IMR-90 (cell line): Measurements from ENCODE around the gene TNS3. TPM values are rescaled to one million over a fixed set of nuclear protein-coding genes. Genes with fewer than 3 reads are reported as not detected.

Source experiments
- ATAC-seq: fragments of 200-7000 bp; cut with Tn5 transposase; 2 replicates; pipeline ENCODE4 v1.9.1; 2020; ENCODE audit warnings: low read depth, mild to moderate bottlenecking, moderate library complexity
- BruUV-seq: library from RNA; stranded (reverse); fragments of 400-500 nt; replicated peaks from 2 replicates; lab custom pipeline; 2021; lab: Mats Ljungman, UMichigan
- CTCF ChIA-PET: fragments of 300-600 bp; formaldehyde crosslinking; extraction: SDS; loops from one replicate; lab custom pipeline; 2021; ENCODE audit warnings: antibody characterized with exemption; lab: Yijun Ruan, JAX
- POLR2A ChIA-PET: fragments of 300-600 bp; sonication (Branson Sonifier 250); formaldehyde crosslinking; loops from one replicate; lab custom pipeline; 2022; ENCODE audit warnings: antibody characterized with exemption; ENCODE audit not compliant: unreplicated experiment; lab: Charles Lee
- DNase-seq: peaks from one replicate; pipeline ENCODE4 v3.0.0; 2013
- H2AFZ ChIP-seq: replicated peaks from 2 replicates; pipeline ENCODE3; 2013; ENCODE audit warnings: low read length, mild to moderate bottlenecking; ENCODE audit not compliant: poor library complexity
- H2AK5ac ChIP-seq: 2 replicates; pipeline ENCODE4 v1.6.1; 2013; ENCODE audit warnings: low read depth, low read length, inconsistent platforms
- H2AK9ac ChIP-seq: replicated peaks from 2 replicates; pipeline ENCODE3; 2013; ENCODE audit warnings: mild to moderate bottlenecking, low read depth, low read length, moderate library complexity; ENCODE audit not compliant: poor library complexity
- H2BK120ac ChIP-seq: 2 replicates; pipeline ENCODE4 v1.6.1; 2013; ENCODE audit warnings: low read depth, low read length, inconsistent platforms
- H2BK15ac ChIP-seq: 3 replicates; pipeline ENCODE4 v1.6.1; 2013; ENCODE audit warnings: low read depth, low read length, inconsistent platforms
- H2BK20ac ChIP-seq: 2 replicates; pipeline ENCODE4 v1.6.1; 2013; ENCODE audit warnings: low read depth, mild to moderate bottlenecking, inconsistent platforms, low read length, moderate library complexity
- H2BK5ac ChIP-seq: 2 replicates; pipeline ENCODE4 v1.6.1; 2013; ENCODE audit warnings: mild to moderate bottlenecking, low read depth, low read length, inconsistent platforms; ENCODE audit not compliant: poor library complexity, severe bottlenecking
- H3K14ac ChIP-seq: replicated peaks from 2 replicates; pipeline ENCODE4 v1.6.1; 2013; ENCODE audit warnings: low read depth, low read length, inconsistent platforms
- H3K18ac ChIP-seq: 2 replicates; pipeline ENCODE4 v1.6.1; 2013; ENCODE audit warnings: low read depth, low read length, control low read depth
- H3K23ac ChIP-seq: 2 replicates; pipeline ENCODE4 v1.6.1; 2013; ENCODE audit warnings: low read depth, low read length, inconsistent platforms
- H3K27ac ChIP-seq: 2 replicates; pipeline ENCODE4 v1.5.1; 2013; ENCODE audit warnings: mild to moderate bottlenecking, control low read depth, low read length; ENCODE audit not compliant: insufficient read depth
- H3K27me3 ChIP-seq: 2 replicates; pipeline ENCODE4 v1.6.1; 2013; ENCODE audit warnings: low read length; ENCODE audit not compliant: control insufficient read depth, insufficient read depth
- H3K36me3 ChIP-seq: 2 replicates; pipeline ENCODE4 v1.6.1; 2013; ENCODE audit warnings: low read length, mixed read lengths; ENCODE audit not compliant: control insufficient read depth, insufficient read depth
- H3K4ac ChIP-seq: 2 replicates; pipeline ENCODE4 v1.6.1; 2013; ENCODE audit warnings: low read depth, low read length, inconsistent platforms
- H3K4me1 ChIP-seq: 2 replicates; pipeline ENCODE4 v1.6.1; 2013; ENCODE audit warnings: low read length, mixed read lengths; ENCODE audit not compliant: control insufficient read depth, insufficient read depth
- H3K4me2 ChIP-seq: 2 replicates; pipeline ENCODE4 v1.6.1; 2013; ENCODE audit warnings: low read depth, mild to moderate bottlenecking, control low read depth, low read length, moderate library complexity
- H3K4me3 ChIP-seq: 2 replicates; pipeline ENCODE4 v1.5.1; 2013; ENCODE audit warnings: low read depth, mild to moderate bottlenecking, control low read depth, low read length, moderate library complexity; ENCODE audit not compliant: insufficient read depth
- H3K56ac ChIP-seq: 2 replicates; pipeline ENCODE4 v1.6.1; 2013; ENCODE audit warnings: low read length, inconsistent platforms; ENCODE audit not compliant: insufficient read depth; ENCODE audit errors: extremely low read depth
- H3K79me1 ChIP-seq, 2 experiments: 2 replicates each; pipeline ENCODE4 v1.6.1; 2013; ENCODE audit warnings: low read length in 2 of 2, inconsistent platforms in 1 of 2, low read depth in 1 of 2
- H3K9ac ChIP-seq: 2 replicates; pipeline ENCODE4 v1.6.1; 2013; ENCODE audit warnings: low read depth, low read length, control low read depth
- H3K9me1 ChIP-seq: 2 replicates; pipeline ENCODE4 v1.6.1; 2013; ENCODE audit warnings: low read length, inconsistent platforms; ENCODE audit not compliant: insufficient read depth
- H3K9me3 ChIP-seq: 2 replicates; pipeline ENCODE4 v1.6.1; 2013; ENCODE audit warnings: low read length; ENCODE audit not compliant: control insufficient read depth, insufficient read depth
- H4K20me1 ChIP-seq: 2 replicates; pipeline ENCODE4 v1.6.1; 2013; ENCODE audit warnings: low read length, inconsistent platforms; ENCODE audit not compliant: insufficient read depth
- H4K5ac ChIP-seq: 2 replicates; pipeline ENCODE4 v1.6.1; 2013; ENCODE audit warnings: mild to moderate bottlenecking, low read depth, low read length, control low read depth
- H4K8ac ChIP-seq, 2 experiments: 2 replicates each; pipeline ENCODE4 v1.6.1; 2013; ENCODE audit warnings: low read depth in 2 of 2, low read length in 2 of 2, control low read depth in 1 of 2, inconsistent platforms in 1 of 2
- H4K91ac ChIP-seq: 2 replicates; pipeline ENCODE4 v1.6.1; 2013; ENCODE audit warnings: low read depth, low read length, inconsistent platforms; ENCODE audit not compliant: insufficient read depth
- BHLHE40 ChIP-seq: fragments of 150-350 bp; IDR thresholded peaks from 2 replicates; pipeline ENCODE4 v1.6.1; 2016; ENCODE audit warnings: mild to moderate bottlenecking, low read depth, low read length
- CEBPB ChIP-seq: IDR thresholded peaks from 2 replicates; pipeline ENCODE4 v1.6.1; 2012; ENCODE audit warnings: low read depth, low read length, improper control_type of control experiment
- CHD1 ChIP-seq: IDR thresholded peaks from 2 replicates; pipeline ENCODE4 v1.6.1; 2012; ENCODE audit warnings: low read depth, low read length, improper control_type of control experiment
- FOS ChIP-seq: fragments of 150-350 bp; IDR thresholded peaks from 2 replicates; pipeline ENCODE4 v1.6.1; 2016; ENCODE audit warnings: low read depth, low read length
- MAFK ChIP-seq: IDR thresholded peaks from 2 replicates; pipeline ENCODE4 v1.6.1; 2012; ENCODE audit warnings: low read depth, low read length, improper control_type of control experiment
- MXI1 ChIP-seq: IDR thresholded peaks from 2 replicates; pipeline ENCODE4 v1.6.1; 2012; ENCODE audit warnings: low read depth, mild to moderate bottlenecking, low read length, moderate library complexity, borderline replicate concordance
- NFE2L2 ChIP-seq: fragments of 150-350 bp; IDR thresholded peaks from 2 replicates; pipeline ENCODE4 v1.6.1; 2016; ENCODE audit warnings: low read depth, mild to moderate bottlenecking, low read length
- POLR2A ChIP-seq: IDR thresholded peaks from 2 replicates; pipeline ENCODE4 v1.6.1; 2012; ENCODE audit warnings: mild to moderate bottlenecking, low read depth, low read length
- RAD21 ChIP-seq: IDR thresholded peaks from 2 replicates; pipeline ENCODE4 v1.6.1; 2012; ENCODE audit warnings: low read length, improper control_type of control experiment
- RCOR1 ChIP-seq: IDR thresholded peaks from 2 replicates; pipeline ENCODE4 v1.6.1; 2012; ENCODE audit warnings: mild to moderate bottlenecking, low read length, improper control_type of control experiment; ENCODE audit not compliant: insufficient replicate concordance
- RFX5 ChIP-seq: IDR thresholded peaks from 2 replicates; pipeline ENCODE4 v1.8.0; 2012; ENCODE audit warnings: low read depth, mild to moderate bottlenecking, low read length, moderate library complexity
- SMC3 ChIP-seq: fragments of 150-350 bp; IDR thresholded peaks from 2 replicates; pipeline ENCODE4 v1.6.1; 2016; ENCODE audit warnings: low read depth, mild to moderate bottlenecking, antibody characterized with exemption, low read length, moderate library complexity
- WGBS, 2 experiments: methylation state at CpG; one replicate each; pipeline versions ENCODE4 v1.1.5 to v1.1.7; 2013; ENCODE audit warnings: missing lambda C conversion rate in 2 of 2; ENCODE audit not compliant: insufficient read length in 1 of 2; ENCODE audit errors: extremely low coverage in 2 of 2; 5-methylcytosine and 5-hydroxymethylcytosine counted together
- dilution Hi-C: fragments of 300-500 bp; cut with HindIII; formaldehyde crosslinking; loops from one replicate; pipeline ENCODE4 v1.14.3; 2018; ENCODE audit warnings: low sequenced_read_pairs; ENCODE audit not compliant: unreplicated experiment
- in situ Hi-C: fragments of 300-500 bp; cut with MboI; formaldehyde crosslinking; loops from 3 replicates; pipeline ENCODE4 v1.14.3; 2019; ENCODE audit warnings: low sequenced_read_pairs, inconsistent platforms, mixed read lengths
- intact Hi-C: fragments of 100-400 bp; cut with micrococcal nuclease; formaldehyde crosslinking; loops from 2 replicates; pipeline ENCODE4 v1.10.0; 2022
- polyA plus RNA-seq, 3 experiments: library from polyadenylated mRNA; depleted of rRNA; stranded (reverse); fragments of >200 nt; gene quantifications; 2 replicates each; pipeline ENCODE4 v1.2.3, GENCODE V29; 2012; ENCODE audit warnings: low replicate concordance in 1 of 3
- total RNA-seq: library from RNA; depleted of rRNA; stranded (reverse); fragments of >200 nt; gene quantifications from 2 replicates; pipeline ENCODE4 v1.2.3, GENCODE V29; 2012
- TF ChIP-seq, protein P1 (sequence below): conservative IDR thresholded peaks from 2 replicates; pipeline ENCODE4 v1.5.1; 2012; ENCODE audit warnings: mild to moderate bottlenecking, low read depth, low read length, improper control_type of control experiment
- TF ChIP-seq, protein P2 (sequence below): fragments of 150-350 bp; IDR thresholded peaks from 2 replicates; pipeline ENCODE4 v1.6.1; 2017; ENCODE audit warnings: mild to moderate bottlenecking, antibody characterized with exemption, low read length, low read depth
- TF ChIP-seq, protein P3 (sequence below): fragments of 150-350 bp; IDR thresholded peaks from 2 replicates; pipeline ENCODE4 v1.6.1; 2016; ENCODE audit warnings: low read depth, mild to moderate bottlenecking, low read length, moderate library complexity, borderline replicate concordance

The TNS3 gene
- total and polyA plus RNA-seq, 2 of the 4 experiments (the other 2 are of a cell fraction): 64.3 to 79.2 TPM

DNA sequence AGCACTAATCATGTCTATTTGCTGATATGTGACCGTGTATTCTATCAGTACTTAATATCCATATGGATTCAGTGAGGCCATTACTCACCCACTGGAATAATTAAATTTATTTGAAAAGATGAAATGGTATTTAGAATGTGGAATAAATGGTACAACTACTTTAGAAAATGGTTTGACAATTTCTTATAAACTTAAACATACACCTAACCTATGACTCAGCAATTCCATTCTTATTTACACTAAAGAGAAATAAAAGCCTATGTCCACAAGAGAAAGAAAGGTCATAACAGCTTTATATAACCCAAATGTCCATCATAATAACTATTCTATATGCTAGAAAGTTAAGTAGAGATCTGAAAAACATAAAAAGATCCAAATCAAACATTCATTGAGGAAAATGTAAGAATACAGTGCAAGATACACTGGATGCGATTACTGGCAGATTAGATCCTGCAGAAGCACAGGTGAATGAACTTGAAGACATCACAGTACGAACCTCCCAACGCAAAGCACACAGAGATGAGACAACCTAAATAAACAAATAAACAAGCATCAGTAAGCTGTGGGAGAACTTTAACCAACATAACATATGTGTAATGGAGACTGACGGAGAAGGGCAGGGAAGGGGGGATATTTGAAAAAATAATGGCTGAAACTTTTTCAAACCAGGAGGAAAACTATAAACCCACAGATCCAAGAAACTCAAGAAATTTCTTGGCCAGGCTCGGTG, 51.9 kb downstream of the TNS3 start:
- H2BK20ac ChIP-seq: no peak overlapping the region
- H3K79me1 ChIP-seq: peaks cover 28 to 78% of the 10 kb centered on the region in 2 experiments
- H3K27me3 ChIP-seq: no peaks in the 10 kb centered on the region
- ChIA-PET CTCF (interaction anchor here (0.8 kb wide), 1 partner anchor 94 kb away, joined by 3 read pairs; no protein-coding TSS in a partner anchor), POLR2A (interaction anchor here (0.6 kb wide), 1 partner anchor 722 kb away, joined by 3 read pairs; no protein-coding TSS in a partner anchor)
- no peak overlapping the region for H3K4me2 ChIP-seq
- peaks cover 26% of the 10 kb centered on the region; the same call in 1 of the 2 replicates for H4K20me1 ChIP-seq
- no peak overlapping the region for H2AFZ ChIP-seq
- peak overlapping the region; percentile 10; the same call in 1 of the 2 replicates for H3K23ac ChIP-seq
- ATAC-seq: no peak
- intact Hi-C loops: no loop called here
- H3K36me3 ChIP-seq: peaks cover 34% of the 10 kb centered on the region
- WGBS, 2 experiments: 100% methylated on average over 1 of the region's 6 CpGs; no CpG with 5 or more reads in 1 of the 2 experiments
- no peak overlapping the region for H3K9ac ChIP-seq
- H2AK5ac ChIP-seq: no peak overlapping the region
- BruUV-seq: no TSS peak
- H2BK5ac ChIP-seq: peak overlapping the region; percentile 20
- H4K91ac ChIP-seq: no peak overlapping the region
- dilution Hi-C loops: no loop called here
- H3K56ac ChIP-seq: no peak overlapping the region
- no peak overlapping the region for H4K8ac ChIP-seq
- no peak for DNase-seq
- H3K9me1 ChIP-seq: peaks cover 21% of the 10 kb centered on the region
- H2BK120ac ChIP-seq: no peak overlapping the region
- H2AK9ac ChIP-seq: no peak overlapping the region
- H2BK15ac ChIP-seq: no peak overlapping the region
- no peak overlapping the region for H4K5ac ChIP-seq
- in situ Hi-C loops: no loop called here
- no peak overlapping the region for H3K27ac ChIP-seq
- no peak overlapping the region for H3K4ac ChIP-seq
- H3K9me3 ChIP-seq: peaks cover 4% of the 10 kb centered on the region; the same call in 1 of the 2 replicates
- no peak overlapping the region for H3K18ac ChIP-seq
- H3K14ac ChIP-seq: 0 out of 2 replicates have a peak overlapping the region, but pooled peaks have one; percentile 2
- H3K4me1 ChIP-seq: peaks cover under 1% of the 10 kb centered on the region; the same call in 1 of the 2 replicates
- H3K4me3 ChIP-seq: no peak overlapping the region
- TF ChIP-seq NFE2L2 (peak; percentile 90), MXI1 (no peak), CEBPB (no peak), CHD1 (no peak), RCOR1 (no peak), RFX5 (no peak), SMC3 (no peak), MAFK (peak; percentile 66), RAD21 (no peak), POLR2A (no peak), BHLHE40 (no peak), FOS (no peak)
- TF ChIP-seq, protein P1, sequence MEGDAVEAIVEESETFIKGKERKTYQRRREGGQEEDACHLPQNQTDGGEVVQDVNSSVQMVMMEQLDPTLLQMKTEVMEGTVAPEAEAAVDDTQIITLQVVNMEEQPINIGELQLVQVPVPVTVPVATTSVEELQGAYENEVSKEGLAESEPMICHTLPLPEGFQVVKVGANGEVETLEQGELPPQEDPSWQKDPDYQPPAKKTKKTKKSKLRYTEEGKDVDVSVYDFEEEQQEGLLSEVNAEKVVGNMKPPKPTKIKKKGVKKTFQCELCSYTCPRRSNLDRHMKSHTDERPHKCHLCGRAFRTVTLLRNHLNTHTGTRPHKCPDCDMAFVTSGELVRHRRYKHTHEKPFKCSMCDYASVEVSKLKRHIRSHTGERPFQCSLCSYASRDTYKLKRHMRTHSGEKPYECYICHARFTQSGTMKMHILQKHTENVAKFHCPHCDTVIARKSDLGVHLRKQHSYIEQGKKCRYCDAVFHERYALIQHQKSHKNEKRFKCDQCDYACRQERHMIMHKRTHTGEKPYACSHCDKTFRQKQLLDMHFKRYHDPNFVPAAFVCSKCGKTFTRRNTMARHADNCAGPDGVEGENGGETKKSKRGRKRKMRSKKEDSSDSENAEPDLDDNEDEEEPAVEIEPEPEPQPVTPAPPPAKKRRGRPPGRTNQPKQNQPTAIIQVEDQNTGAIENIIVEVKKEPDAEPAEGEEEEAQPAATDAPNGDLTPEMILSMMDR: no peak
- TF ChIP-seq, protein P2, sequence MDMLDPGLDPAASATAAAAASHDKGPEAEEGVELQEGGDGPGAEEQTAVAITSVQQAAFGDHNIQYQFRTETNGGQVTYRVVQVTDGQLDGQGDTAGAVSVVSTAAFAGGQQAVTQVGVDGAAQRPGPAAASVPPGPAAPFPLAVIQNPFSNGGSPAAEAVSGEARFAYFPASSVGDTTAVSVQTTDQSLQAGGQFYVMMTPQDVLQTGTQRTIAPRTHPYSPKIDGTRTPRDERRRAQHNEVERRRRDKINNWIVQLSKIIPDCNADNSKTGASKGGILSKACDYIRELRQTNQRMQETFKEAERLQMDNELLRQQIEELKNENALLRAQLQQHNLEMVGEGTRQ: no peak
- TF ChIP-seq, protein P3, sequence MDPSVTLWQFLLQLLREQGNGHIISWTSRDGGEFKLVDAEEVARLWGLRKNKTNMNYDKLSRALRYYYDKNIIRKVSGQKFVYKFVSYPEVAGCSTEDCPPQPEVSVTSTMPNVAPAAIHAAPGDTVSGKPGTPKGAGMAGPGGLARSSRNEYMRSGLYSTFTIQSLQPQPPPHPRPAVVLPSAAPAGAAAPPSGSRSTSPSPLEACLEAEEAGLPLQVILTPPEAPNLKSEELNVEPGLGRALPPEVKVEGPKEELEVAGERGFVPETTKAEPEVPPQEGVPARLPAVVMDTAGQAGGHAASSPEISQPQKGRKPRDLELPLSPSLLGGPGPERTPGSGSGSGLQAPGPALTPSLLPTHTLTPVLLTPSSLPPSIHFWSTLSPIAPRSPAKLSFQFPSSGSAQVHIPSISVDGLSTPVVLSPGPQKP: no peak
